ENCODE results near the gene FILIP1L. TPM values are rescaled to one million over a fixed set of nuclear protein-coding genes. Genes with fewer than 3 reads are reported as not detected.

FILIP1L gene
- total RNA-seq, 1 donor from 2014 or later = 33.4 TPM

- no peak for DNase-seq (ENCODE audit: low read depth)
- TF ChIP-seq CTCF (conservative IDR thresholded peaks at IDR 0.05; ENCODE audit: low read depth, low read length) = no peak
- no peak overlapping the region for H3K4me3 ChIP-seq (ENCODE audit: low read depth, low read length)
Observed at GRCh38 chr3:100117093-100117492, 2.8 kb upstream of the FILIP1L start.

DNA sequence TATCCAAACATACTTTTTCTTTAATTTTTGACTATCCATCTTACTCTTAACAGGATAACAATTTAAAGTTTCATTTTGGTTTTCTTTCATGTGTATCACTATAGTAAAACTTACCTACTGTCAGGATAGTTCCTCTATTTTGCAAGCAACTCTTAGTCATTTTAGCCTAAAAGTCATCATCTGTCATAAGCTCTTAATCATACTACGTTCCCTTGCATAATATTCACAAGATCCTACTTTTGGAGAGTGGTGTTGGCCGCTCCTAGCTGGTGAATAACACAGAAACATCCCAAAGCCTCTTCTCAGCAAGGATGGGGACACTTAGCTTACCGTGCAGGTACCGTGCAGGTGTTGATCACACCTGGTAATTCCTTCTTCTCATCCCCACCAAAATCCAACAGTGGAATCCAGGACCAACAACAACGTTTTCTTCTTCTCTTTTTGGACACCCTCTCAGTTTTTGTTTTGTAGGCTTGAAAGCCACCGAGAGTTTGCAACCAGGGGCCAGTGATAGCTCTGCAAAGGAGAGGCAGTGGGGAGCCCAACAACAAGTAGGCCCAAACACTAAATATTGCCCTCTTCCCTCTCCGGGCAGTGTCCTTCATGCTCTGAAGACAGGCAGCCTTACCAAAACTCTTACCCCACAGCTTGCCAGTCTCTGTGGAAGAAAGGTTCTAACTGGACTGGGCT, 433 bp downstream of the FILIP1L start:
- no peak for DNase-seq (ENCODE audit: low read depth)
- TF ChIP-seq CTCF (conservative IDR thresholded peaks at IDR 0.05; ENCODE audit: low read depth, low read length) = no peak

DNA sequence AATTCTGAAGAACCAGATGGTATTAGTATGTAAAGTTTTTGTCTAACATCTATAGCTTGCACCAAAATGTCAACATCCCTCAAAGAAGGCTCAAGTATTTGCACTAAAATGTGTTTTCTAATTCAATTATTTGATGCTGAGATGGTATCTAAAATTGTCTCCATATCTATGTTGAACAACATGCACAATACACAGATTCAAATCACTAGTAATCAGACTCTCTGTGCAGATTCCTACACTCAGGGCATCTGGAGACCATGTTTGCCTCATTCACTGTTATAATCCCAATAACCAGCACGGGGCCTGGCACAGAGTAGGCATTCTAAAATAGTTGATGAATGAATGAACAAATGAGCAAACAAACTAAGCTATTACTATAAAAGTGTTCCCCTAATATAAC, 2.6 kb downstream of the FILIP1L start:
- H3K4me3 ChIP-seq (ENCODE audit: low read depth, low read length) = no peak overlapping the region
- TF ChIP-seq CTCF (conservative IDR thresholded peaks at IDR 0.05; ENCODE audit: low read depth, low read length) = no peak
- DNase-seq (ENCODE audit: low read depth) = no peak

More for the DNA sequence above, 433 bp downstream of the FILIP1L start:
- no peak overlapping the region for H3K4me3 ChIP-seq (ENCODE audit: low read depth, low read length)

GRCh38 chr3:100110162-100110561, 4.1 kb downstream of the FILIP1L start:
- no peak overlapping the region for H3K4me3 ChIP-seq (ENCODE audit: low read depth, low read length)
- no peak for DNase-seq (ENCODE audit: low read depth)
- TF ChIP-seq CTCF (conservative IDR thresholded peaks at IDR 0.05; ENCODE audit: low read depth, low read length) = no peak

- no peak for TF ChIP-seq CTCF (conservative IDR thresholded peaks at IDR 0.05; ENCODE audit: low read depth, low read length)
- H3K4me3 ChIP-seq (ENCODE audit: low read depth, low read length) = no peak overlapping the region
- no peak for DNase-seq (ENCODE audit: low read depth)
Observed at GRCh38 chr3:100108464-100109079, 5.7 kb downstream of the FILIP1L start.

DNA sequence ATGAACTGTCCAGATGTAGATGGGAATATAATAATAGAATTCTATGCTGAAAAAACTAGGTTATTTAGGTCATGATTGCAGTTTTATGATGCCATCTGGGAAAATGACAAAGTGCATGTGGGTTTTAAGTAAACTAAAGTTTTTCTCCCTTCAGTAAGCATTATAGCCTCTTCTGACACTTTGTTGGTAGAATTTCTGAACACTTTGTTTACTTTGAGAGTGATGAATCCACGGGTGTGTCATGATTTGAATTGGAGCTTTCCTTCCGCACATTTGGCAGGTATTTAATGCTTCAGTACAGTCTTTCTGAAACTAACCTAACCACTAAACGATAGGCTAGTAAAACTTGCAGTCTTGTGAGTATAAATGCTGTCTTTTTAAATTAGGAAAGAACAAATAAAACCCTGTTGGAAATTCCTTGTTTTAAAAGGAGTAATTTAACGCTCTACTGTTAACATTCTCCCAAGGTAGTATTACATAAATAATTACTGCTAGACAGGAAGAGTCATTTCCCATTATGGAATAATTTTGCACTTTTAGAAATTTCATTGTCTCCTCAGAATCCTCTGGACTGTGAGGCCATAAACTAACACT, 7.0 kb downstream of the FILIP1L start:
- no peak overlapping the region for H3K4me3 ChIP-seq (ENCODE audit: low read depth, low read length)
- DNase-seq (ENCODE audit: low read depth) = no peak
- TF ChIP-seq CTCF (conservative IDR thresholded peaks at IDR 0.05; ENCODE audit: low read depth, low read length) = no peak
